Endometrium (tissue), 2 donors: ENCODE data around the gene FCHSD2.
"Not testable (repeated sequence)": the region's sequence is repeated elsewhere in the genome, so short reads cannot be mapped to it uniquely, and the experiment has no call there.

ENCODE experiments used
- FAIRE-seq: peaks from 2 replicates; lab custom pipeline; 2012; peaks lifted over from hg19 to GRCh38; lab: Jason Lieb, UNC
- donor health status: control.
- donor health status: control.

Gene FCHSD2

DNA sequence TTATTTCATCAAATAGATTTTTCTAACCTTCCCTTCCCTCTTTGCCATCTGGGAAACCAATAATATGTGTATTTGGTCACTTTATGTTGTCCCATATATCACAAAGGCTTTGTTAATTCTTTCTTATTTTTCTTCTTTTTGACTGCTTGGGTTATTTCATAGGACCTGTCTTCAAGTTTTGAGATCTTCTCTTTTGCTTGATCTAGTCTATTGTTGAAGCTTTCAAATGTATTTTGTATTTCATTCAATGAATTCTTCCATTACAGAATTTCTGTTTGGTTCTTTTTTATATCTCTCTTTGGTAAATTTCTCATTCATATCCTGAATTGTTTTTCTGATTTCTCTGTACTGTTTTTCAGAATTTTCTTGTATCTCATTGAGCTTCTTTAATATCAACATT lies 132.1 kb downstream of the FCHSD2 start:
- FAIRE-seq = no peak

- no peak for FAIRE-seq
Measured at GRCh38 chr11:73004088-73004487, 138.0 kb downstream of the FCHSD2 start.

GRCh38 chr11:73003088-73003487 lies 139.0 kb downstream of the FCHSD2 start:
- no peak for FAIRE-seq

- no peak for FAIRE-seq
Measured at GRCh38 chr11:73002214-73002613, 139.9 kb downstream of the FCHSD2 start.

DNA sequence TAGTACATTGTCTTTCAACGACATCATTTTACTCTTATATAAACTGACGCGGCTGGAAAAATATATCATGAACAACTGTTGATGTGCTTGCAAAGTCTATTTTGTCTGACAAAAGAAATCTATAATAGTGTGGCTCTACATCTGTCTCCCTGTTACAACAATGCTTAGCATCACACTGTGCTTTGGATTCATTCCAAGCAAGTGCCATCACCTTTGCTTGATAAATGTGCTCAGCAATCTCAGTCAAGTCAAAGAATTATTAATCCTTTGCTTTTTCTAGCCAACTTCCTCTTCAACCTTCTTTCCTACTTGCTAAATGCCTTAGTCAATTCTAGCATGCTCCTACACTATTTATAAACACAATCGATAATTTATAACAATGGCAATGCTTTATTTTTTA lies 140.5 kb downstream of the FCHSD2 start:
- no peak for FAIRE-seq

DNA sequence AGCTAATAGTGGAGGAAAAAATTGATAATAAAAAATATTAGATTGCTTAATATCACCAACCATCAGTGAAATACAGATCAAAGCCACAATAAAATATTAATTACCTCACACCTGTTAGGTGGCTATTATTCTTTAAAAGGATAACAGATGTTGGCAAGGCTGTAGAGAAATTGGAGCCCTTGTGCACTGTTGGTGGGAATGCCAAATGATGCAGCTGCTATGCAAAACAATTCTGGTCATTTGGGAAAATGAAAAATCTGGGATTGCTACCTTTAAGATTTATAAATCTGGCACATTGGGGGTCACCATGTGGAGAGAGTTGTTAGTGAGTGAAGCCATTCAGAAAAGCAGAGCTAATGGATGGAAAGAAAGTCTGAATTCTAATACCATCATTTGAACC lies 143.4 kb downstream of the FCHSD2 start:
- no peak for FAIRE-seq

- FAIRE-seq = no peak
Measured at GRCh38 chr11:72996959-72997358, 145.2 kb downstream of the FCHSD2 start.

GRCh38 chr11:72989727-72990126 lies 152.4 kb downstream of the FCHSD2 start:
- no peak for FAIRE-seq

- no peak for FAIRE-seq
Measured at GRCh38 chr11:72988821-72989220, 153.3 kb downstream of the FCHSD2 start.

DNA sequence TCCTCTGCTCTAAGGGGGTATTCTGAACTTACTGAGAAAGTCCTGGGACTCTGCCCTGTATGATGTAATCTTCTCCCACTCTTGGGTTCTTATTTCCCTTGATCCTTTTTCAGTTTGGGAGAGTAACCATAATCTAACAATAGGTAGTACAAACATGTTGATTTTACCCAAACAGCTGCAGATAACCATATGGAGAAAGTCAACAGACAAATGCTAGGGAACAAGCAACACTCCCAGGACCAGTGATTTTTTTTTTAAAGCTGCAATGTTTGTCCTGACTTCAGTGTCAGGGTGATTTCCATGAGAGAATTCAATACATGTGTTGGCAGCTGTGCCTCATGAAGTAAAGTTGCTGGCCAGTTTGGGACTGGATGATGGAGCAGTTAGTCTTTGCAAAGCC lies 156.5 kb downstream of the FCHSD2 start:
- no peak for FAIRE-seq

GRCh38 chr11:72984453-72985077 lies 157.6 kb downstream of the FCHSD2 start:
- no peak for FAIRE-seq

GRCh38 chr11:72983560-72983959 lies 158.6 kb downstream of the FCHSD2 start:
- FAIRE-seq = no peak

DNA sequence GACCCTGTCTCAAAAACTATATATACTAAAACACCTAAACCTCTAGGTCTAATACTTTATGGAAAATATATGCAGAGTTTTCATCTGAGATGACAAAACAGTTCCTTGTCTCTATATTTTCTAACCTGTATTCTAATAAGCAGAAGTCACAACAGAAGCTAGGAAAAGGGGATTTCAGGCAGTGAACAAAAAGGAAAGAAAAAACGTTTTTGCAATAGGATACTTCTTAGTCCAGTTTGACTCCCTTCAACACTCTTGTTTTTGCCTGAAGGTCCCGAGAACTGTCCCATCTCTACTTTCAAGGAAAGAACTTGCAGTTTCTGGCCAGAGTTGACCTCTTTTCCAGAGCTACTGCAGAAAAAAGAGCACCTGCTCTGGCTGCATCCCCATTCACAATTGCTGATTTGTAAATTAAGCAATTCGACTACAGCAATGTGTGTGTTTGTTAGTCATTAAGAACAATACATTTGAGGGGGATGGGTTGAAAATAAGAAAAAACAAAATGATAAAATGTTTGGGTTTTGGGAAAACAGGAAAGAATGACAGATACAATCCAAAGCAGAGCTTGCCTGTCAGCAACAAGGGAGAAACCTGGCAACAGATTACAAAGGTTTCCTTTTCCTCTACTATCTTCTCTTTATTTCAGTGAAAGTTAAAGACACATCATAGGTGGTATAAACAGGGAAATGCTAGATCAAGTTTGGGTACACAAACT lies 160.0 kb downstream of the FCHSD2 start:
- FAIRE-seq = no peak

GRCh38 chr11:72981080-72981479 lies 161.0 kb downstream of the FCHSD2 start:
- FAIRE-seq = no peak

DNA sequence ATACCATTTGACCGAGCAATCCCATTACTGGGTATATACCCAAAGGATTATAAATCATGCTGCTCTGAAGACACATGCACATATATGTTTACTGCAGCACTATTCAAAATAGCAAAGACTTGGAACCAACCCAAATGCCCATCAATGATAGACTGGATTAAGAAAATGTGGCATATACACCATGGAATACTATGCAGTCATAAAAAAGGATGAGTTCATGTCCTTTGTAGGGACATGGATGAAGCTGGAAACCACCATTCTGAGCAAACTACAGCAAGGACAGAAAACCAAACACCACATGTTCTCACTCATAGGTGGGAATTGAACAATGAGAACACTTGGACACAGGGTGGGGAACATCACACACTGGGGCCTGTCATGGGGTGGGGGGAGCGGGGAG lies 164.3 kb downstream of the FCHSD2 start:
- not testable (repeated sequence) for FAIRE-seq

DNA sequence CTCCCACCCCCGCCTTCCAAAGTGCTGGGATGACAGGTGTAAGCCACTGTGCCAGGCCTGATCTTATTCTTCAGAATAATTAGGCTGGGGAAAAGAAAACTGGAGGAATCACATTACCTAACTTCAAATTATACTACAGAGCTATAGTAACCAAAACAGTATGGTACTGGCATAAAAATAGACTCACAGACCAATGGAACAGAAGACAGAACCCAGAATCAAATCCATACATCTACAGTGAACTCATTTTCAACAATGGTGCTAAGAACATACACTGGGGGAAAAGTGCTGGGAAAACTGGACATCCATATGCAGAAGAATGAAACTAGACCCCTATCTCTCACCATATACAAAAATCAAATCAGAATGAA lies 165.6 kb downstream of the FCHSD2 start:
- not testable (repeated sequence) for FAIRE-seq

DNA sequence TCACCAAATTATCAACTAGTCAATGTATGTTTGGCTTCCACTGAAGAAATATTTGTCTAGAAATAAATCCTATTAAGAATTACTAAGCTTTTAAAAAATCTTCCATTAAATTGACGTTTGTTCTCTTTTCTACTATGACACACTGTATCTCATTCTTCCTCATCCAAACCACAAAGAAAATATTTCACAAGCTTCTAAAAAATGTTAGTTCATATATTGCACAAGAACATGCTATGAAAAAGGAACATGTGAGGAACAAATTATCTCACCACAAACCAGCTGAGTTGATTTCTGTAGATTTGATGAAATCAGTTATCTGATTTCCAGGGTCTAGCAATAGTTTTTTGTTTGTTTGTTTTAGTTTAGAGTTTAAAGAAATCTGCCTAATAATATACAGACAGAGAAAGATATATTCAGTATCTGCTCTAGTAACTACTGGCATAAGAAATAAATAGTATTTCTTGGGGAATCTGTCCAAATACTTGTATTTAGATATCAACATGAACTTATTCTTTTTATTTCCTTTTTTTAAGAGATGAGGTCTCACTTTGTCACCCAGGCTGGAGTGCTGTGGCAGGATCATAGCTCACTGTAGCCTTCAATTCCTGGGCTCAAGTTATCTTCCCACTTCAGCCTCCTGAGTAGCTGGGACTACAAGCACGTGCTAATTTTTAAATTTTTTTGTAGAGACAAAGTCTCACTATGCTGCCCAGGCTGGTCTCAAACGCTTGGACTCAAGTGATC lies 166.2 kb downstream of the FCHSD2 start:
- FAIRE-seq = no peak

DNA sequence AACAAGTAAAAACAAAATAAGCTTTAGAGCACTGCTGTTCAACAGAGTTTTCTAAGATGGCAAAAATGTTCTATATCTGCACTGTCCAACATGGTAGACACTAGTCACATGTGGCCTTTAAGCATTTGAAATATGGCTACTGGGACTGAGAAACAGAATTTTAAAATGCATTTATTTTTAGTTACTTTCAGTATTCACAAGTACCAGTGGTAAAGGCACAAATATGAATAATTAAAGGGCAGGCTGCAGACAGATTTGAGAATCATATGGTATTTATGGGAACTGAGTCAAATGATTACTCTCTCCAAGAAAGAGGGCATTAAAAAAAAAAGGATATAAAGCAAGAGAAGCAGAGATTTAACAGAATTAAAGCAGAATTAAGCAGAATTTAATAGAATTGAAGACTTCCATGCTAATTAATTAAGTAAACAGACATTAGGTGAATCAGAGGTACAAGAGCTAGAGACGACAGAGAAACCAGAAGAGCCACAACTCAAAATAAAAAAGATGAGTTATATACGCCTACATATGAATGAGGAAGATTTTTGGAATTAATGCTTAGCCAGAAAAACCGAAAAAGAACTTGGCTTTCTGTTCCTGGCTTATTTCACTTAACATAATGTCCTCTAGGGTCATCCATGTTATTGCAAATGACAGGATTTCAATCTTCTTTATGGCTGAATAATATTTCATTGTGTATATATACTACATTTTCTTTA lies 167.5 kb downstream of the FCHSD2 start:
- FAIRE-seq = no peak

DNA sequence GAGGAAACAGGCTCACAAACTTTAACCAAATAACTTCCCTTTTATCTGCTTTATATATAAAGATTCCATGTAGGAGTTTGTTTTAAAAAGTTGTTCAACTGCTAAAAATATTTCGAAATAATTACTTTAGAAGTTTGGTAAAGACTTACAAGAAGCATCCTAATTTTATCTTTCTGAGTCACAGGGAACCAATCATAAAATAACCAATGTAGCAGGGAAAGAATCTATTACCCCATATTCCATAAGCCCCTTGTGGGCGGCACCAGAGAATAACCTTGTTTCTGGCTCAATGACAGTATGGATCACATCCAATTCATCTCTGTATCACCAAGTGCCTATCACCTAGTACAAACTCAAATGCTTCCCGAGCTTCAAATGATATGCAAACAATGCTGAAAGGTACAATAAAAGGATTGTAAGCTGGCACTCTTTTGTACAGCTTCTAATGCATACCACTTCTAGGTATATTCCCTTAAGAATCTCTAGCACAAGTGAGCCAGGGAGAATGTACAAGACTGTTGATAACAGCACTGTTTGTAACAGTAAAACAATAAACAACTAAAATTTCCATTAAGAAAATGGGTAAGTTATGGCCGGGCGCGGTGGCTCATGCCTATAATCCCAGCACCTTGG lies 169.5 kb downstream of the FCHSD2 start:
- FAIRE-seq = no peak

DNA sequence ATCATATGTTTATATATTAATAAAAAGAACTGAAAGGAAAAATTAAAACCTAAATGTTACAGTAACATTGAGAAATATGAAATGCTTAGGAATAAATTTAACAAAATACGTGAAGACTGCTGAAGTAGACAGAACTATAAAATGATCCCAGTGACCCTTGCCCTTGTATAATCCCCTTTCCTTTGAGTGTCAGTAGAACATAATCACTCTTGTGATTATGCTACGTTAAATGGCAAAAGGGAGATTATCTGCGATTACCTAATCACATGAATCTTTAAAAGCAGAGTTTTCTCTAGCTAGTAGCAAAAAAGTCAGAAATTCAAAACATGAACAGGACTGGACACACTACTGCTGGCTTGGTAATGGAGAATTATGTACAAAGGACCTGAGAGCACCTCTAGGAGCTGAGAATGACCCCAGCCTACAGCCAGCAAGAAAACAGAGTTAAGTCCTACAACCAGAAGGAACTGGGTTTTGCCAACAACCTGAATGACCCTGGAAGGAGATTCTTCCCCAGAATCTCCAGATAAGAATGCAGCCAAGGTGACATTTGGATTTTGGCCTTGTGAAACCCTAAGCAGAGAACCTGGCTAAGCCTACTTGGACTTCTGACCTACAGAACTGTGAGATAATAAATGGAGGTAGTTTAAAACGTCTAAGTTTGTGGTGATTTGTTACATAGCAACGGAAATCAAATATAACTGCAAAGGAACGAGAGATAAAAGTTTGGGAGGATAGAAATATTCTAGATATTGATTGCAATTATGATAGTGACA lies 170.7 kb downstream of the FCHSD2 start:
- no peak for FAIRE-seq

DNA sequence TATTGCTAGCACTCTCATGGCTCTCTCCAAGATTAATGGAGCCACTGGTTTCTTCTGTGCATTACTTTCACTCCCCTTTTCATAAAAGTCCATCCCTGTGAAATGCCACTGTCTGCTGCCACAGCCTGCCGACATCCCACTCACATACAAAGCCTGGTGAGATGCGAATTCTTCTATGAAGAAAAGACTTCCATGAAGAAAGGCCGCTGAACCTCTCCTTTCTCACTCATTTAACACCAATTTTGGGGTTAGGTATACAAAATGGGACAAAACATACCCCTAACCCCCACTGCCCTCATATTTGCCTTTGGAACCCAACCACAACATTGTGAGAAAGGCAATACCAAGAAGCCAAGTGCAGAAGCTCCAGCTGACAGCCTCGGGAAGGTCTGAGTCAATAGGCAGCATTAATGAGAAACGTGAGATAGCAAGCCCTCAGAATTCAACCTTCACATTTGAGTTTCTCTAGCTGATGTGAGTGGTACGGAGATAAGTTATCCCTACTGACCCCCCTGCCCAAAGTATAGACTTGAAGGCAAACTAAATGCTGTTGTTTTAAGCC lies 171.5 kb downstream of the FCHSD2 start:
- FAIRE-seq = no peak
